GM21786 (cell line): ENCODE data around the gene ERCC6L.
A peak's percentile ranks its signal among the peaks of the same experiment; 100 is the strongest.

Experiments used
- ATAC-seq: cut with Tn5 transposase; IDR thresholded peaks from one replicate; pipeline ENCODE4 v1.9.1; 2021; ENCODE audit not compliant: unreplicated experiment

Gene ERCC6L

DNA sequence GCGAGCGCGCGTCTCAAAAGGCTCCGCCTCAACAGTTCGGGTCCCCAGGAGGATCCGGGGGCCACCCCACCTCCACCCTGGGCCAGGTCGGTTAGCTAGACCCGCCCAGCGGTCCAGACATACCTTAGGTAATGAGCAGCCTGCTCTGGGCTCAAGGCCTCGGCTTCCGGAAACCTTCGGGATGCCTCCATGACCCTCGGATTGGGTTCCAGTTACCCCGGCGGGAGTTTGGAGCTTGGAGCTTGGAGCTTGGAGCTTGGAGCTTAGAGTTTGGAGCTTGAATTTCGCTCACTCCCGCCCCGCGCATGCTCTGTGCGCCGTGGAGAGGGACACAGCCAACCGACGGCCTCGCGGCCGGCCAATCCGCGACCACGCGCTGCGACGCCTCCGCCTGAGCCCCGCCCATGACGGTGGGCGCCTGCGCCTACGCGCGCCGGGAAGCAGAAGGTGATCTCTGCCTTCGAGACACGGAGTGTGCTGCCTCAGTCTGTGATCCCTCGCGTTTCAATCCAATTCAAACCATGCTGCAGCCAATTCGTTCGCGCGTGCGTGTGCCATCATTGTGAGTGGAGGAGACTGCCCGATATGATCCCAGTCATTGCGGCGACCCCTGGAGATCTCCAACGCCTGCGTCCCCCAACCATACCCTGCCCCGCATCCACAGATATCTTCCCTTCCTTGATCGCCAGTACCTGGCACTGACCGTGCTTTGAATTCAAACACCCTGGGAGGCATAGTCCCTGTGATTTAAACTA is at the start of gene ERCC6L:
Gene ERCC6L, minus strand, starts transcription at position 307 of the 755 bp plus-strand sequence. Its CDS starts 116 bp downstream, at position 191.
- ATAC-seq: peak; percentile 96

- no peak for ATAC-seq
Measured at GRCh38 chrX:72282302-72282701, 43.5 kb upstream of the ERCC6L start.

DNA sequence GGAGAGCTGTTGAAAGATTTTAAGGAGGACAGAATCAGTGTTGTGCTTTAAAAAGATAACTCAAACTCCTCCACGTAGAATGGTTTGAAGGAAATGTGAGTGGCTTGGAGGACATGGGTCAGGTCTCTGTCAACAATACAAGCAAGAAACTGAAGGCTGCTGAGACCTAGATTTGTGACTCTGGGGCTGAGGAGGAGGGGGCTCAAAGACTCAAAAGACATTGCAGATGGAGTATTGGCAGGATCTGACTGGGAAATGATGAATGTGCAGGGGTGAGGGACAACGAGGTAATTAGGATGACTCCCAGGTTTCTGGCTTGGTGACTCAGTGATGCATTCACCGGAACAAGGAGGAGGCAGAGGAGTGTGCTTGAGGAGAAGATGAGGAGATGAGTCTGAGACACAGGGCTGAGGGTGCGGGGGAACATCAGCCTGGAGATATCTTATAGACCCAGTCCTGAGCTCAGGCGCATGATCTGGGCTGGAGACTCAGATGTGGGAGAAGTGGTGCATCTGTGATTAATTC is 41.6 kb upstream of the ERCC6L start:
- no peak for ATAC-seq

GRCh38 chrX:72276478-72276953 is 37.7 kb upstream of the ERCC6L start:
- peak; percentile 6 for ATAC-seq

DNA sequence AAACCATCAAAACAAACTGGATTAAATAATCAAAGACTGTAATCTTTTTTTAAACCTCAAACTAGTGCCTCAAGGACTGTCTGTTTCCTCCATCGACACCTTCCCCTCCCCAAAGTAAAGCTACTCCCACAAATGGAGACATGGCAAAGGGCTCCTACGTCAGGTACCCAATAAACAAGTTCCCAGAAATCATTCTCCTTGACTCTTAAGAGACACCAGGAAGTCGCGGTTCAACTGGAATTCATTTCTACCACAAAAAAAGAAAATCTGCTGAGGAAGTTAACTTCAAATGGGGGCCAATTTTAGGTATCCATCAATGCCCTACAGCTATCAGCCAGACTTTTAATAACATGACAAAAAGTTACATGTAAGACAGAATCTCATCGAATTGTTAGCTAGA is 35.7 kb upstream of the ERCC6L start:
- ATAC-seq: no peak

DNA sequence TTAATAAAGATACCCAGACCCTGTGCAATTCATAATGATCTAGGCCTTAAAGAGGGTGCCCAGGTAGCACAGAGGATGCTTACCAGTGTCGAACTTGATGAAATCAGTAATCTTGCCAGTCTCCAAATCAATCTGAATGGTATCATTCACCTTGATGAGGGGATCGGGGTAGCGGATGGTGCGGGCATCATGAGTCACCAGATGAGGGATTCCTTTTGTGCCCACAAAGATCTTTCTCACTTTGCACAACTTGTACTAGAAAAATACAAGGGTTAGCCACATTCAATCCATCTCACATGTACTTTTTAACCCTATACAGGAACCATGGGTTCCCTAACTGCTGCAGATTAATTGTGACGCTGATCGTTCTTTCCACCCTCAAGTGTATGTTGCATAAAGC is 34.9 kb upstream of the ERCC6L start:
- ATAC-seq: no peak

- no peak for ATAC-seq
Measured at GRCh38 chrX:72272868-72273267, 34.0 kb upstream of the ERCC6L start.

DNA sequence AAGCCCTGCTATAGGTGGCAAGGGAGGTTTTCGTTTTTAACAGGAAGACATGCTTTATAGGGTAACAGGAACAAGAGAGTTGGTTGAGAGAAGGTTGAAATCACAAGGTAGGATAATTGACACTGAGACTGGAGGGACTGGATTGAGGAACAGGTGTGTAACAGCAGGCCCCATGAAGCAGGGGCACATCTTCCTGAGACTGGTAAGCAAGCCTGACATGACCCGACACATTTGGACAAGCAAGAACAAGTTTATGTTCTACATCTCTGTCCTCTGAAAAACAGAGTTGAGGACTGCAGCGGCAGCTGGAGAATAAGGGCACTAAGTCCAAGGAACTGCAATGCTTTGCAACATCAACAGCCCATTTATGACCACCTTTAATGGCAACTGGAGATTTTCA is 33.0 kb upstream of the ERCC6L start:
- no peak for ATAC-seq

DNA sequence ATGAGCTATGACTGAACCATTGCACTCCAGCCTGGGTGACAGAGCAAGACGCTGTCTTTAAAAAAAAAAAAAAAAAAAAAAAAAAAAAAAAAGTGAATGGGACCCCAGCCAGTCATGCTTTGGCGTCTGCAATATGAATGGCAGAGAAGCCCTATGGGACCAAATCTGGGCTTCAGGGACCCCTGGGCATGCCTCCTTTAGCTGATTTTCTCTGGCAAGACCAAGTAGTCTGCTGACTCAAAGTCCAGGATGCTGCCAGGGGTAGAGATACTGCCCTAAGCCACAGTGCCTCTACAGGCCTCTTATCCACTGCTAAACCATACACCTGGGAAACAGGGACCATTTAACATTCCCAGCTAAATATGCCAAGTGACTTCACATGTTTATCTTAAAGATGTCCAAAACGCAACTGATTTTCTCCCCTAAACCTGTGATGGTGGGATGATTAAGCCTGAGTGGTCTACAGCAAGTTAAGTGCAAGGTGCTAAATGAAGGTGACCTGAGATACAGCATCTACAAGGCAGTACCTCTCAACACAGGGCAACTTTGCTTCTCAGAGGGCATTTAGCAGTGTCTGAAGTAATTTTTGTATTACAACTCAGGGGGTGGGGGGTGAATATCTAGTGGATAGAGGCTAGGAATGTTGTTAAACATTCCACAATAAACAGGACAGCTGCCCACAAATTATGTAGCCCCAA is 32.4 kb upstream of the ERCC6L start:
- no peak for ATAC-seq

DNA sequence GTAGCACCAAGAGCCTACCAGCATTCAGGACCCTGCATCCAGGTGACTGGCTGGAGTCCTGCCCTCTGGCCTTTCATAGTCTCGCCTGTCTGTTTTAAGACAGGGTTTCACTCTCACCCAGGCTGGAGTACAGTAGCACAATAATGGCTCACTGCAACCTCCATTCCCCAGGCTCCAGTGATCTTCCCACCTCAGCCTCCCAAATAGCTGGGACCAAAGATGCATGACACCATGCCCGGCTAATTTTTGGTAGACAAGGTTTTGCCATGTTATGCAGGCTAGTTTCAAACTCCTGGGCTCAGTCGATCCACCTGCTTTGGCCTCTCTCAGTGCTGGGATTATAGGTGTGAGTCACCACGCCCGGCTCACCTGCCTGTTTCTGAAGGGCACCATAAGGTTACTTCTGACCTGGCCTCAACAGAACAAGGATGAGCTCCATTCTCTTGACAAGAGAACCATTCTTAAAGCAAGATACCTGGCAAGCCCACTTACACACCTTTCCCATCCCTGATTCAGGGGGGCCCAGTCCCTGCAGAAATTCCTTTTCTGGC is 31.6 kb upstream of the ERCC6L start:
- no peak for ATAC-seq

DNA sequence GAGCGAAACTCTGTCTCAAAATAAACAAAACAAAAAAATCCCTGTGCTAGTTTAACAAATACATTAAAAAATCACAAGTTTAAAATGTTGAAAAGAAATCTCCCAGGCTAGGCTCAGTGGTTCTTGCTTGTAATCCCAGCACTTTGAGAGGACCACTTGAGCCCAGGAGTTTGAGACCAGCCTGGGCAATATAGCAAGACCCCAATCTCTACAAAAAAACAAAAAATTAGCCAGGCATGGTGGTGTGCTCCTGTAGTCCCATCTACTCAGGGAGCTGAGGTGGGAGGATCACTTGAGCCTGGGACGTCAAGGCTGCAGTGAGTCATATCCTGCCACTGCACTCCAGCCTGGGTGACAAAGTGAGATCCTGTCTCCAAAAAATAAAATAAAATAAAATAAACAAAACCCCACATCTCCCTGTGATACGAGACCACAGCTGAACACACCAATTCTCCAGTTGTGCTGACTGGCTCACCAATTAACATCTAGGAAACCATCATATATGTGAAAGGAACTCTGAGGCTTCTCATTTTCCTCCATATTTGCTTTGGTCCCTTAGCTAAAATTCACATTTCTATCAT is 30.9 kb upstream of the ERCC6L start:
- ATAC-seq: no peak

GRCh38 chrX:72268597-72269365 is 30.0 kb upstream of the ERCC6L start:
- no peak for ATAC-seq

GRCh38 chrX:72265263-72265662 is 26.4 kb upstream of the ERCC6L start:
- no peak for ATAC-seq

- no peak for ATAC-seq
Measured at GRCh38 chrX:72262077-72262476, 23.2 kb upstream of the ERCC6L start.

- no peak for ATAC-seq
Measured at GRCh38 chrX:72260448-72260847, 21.6 kb upstream of the ERCC6L start.

DNA sequence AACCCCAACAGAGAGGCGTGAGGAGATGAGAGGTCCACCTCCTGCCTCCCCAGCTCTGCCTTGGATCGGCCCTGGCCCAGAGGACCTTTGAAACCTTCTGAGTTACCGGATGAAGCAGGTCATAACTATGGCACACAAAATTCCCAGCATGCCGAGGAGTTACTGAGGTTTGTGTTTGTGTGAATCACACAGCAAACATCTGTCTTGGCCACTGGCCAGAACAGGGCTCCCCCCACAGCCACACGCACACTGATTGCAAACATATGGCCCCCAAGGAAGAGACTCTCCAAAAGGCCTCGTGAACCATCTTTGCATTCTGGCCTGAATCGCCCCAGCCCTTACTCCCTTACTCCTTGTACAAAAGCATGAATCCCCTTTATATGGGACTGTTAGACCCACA is 19.3 kb upstream of the ERCC6L start:
- ATAC-seq: no peak

DNA sequence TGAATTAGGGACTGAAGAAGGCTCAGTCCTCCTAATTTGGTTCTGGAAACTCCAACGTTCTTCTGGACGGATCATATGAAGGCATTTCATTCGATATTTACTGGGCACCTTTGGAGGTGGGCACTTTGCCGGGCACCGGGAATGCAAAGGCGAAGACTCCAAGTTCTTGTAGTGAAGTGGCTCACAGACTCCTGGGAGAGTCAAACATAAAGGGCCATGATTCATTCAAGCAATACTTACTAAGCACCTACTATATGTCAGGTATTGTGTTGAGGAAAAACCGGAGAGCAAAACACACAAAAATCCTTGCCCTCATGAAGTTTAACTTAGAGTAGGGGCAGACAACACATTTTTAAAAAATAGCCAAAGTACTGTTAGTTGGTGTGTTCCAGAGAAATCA is 17.0 kb upstream of the ERCC6L start:
- no peak for ATAC-seq

DNA sequence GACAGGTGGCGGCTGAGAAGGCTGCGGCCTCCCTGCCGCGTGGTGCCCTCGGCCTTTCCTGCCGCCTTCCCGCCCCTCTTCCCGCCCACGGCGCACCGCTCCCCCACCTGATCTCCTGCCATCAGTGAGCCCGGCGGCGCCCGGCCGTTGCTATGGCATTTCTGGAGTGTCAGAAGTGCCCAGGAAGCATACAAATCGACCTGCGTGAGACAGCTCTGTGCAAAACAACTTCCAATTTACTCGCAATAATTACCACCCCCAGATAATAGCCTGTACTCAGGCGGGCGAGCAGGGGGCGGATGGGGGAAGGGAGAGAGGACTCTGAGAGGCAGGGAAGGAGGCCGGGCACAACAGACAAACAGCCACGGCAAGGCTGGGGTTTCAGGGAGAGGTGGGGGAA is 16.6 kb upstream of the ERCC6L start:
- ATAC-seq: no peak

DNA sequence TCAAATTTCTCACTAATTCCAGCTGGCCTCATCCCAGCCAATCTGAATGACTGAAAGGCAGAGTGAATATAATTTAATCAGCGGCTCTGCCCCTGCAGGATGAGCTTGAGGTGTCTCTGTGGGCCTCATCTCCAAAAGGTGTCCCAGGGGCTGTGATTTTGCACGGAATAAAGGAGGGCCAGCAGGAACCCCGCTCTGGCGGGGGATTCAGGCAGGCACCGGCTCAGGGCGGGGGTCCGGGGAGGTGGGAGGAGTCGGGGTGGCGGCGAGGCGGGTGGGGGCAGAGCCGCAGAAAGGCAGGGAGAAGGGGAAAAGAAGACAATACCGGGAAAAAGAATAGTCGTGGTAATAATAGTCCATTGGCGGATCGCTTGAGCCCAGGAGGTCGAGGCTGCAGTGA is 16.0 kb upstream of the ERCC6L start:
- no peak for ATAC-seq

DNA sequence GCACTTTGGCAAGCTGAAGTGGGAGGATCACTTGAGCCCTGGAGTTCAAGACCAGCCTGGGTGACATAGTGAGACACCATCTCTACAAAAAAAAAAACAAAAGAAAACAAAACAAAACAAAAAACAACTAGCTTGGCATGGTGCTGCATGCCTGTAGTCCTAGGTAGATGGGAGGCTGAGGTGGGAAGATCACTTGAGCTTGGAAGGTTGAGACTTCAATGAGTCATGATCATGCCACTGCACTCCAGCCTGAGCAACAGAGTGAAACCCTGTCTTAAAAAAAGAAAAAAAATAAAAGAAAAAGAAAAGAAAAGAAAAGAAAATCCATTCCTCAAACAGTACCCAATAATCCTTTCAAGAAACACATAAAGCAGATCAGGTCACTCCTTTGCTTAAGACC is 14.9 kb upstream of the ERCC6L start:
- no peak for ATAC-seq
